Measurements from ENCODE around the gene LGALS1.
"Not testable (repeated sequence)": the region's sequence is repeated elsewhere in the genome, so short reads cannot be mapped to it uniquely, and the experiment has no call there.

The LGALS1 gene

DNA sequence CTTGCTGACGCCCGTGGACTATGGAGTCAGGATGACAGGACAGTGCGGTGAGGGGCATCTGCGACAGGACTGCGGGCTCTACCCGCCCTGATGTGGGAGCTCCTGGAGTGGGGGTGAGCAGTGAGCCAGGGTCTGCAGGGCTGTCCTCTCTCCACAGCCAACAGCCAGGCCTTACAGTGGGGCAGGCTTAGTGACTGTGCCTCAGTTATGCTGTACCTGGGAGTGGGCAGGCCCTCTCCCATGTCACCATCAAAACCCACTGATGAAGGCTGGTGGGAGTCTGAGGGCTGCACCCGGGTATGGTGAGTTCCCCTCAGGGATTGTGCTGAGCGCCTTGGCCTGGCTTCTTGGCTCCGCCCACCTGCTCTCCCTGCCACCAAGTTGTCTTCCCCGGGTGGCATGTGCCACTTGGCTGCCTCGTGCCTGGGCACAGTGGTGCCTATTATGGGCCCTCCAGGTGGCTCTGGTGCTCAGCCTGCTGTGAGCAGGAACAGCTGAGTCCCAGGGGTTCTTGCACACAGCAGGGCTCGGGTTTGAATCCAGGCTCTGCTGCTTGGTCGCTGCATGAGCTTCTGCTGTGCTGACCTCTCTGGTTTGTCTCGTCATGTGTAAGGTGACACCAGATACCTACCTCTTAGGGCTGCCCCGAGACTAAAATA is 17.3 kb downstream of the LGALS1 start:
- Histone ChIP-seq H2AFZ (ENCODE audit: low read depth, low read length) (no peak overlapping the region), H3K9ac (ENCODE audit: low read depth, low read length) (no peak overlapping the region), H3K4me2 (ENCODE audit: insufficient read depth, low read length) (no peak overlapping the region), H3K79me2 (ENCODE audit: insufficient read depth, low read length) (peaks cover 14% of the 10 kb centered on the region), H3K27ac (ENCODE audit: low read length) (no peak overlapping the region), H3K9me3 (ENCODE audit: insufficient read depth, low read length, severe bottlenecking) (no peaks in the 10 kb centered on the region), H3K36me3 (ENCODE audit: insufficient read depth, low read length) (peaks cover 57% of the 10 kb centered on the region), H3K4me1 (ENCODE audit: insufficient read depth, low read length) (peaks cover 11% of the 10 kb centered on the region), H3K4me3 (ENCODE audit: low read depth in 1 of 2, low read length in 2 of 2) (no peak overlapping the region), H4K20me1 (ENCODE audit: insufficient read depth, low read length) (peaks cover 9% of the 10 kb centered on the region; the same call in 1 of the 2 replicates), H3K27me3 (ENCODE audit: insufficient read depth, low read length, poor library complexity) (no peaks in the 10 kb centered on the region)
- DNase-seq (no peak), ATAC-seq (ENCODE audit: insufficient read depth, low read depth) (no peak)
- no peak for TF ChIP-seq EZH2 (IDR thresholded peaks at IDR 0.05; ENCODE audit: borderline replicate concordance, low read depth, low read length, severe bottlenecking)
- TF ChIP-seq, protein P1, sequence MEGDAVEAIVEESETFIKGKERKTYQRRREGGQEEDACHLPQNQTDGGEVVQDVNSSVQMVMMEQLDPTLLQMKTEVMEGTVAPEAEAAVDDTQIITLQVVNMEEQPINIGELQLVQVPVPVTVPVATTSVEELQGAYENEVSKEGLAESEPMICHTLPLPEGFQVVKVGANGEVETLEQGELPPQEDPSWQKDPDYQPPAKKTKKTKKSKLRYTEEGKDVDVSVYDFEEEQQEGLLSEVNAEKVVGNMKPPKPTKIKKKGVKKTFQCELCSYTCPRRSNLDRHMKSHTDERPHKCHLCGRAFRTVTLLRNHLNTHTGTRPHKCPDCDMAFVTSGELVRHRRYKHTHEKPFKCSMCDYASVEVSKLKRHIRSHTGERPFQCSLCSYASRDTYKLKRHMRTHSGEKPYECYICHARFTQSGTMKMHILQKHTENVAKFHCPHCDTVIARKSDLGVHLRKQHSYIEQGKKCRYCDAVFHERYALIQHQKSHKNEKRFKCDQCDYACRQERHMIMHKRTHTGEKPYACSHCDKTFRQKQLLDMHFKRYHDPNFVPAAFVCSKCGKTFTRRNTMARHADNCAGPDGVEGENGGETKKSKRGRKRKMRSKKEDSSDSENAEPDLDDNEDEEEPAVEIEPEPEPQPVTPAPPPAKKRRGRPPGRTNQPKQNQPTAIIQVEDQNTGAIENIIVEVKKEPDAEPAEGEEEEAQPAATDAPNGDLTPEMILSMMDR (IDR thresholded peaks at IDR 0.05; ENCODE audit: borderline replicate concordance, extremely low read depth, low read length, poor library complexity, severe bottlenecking), result no peak

GRCh38 chr22:37694131-37694530 is 18.7 kb downstream of the LGALS1 start:
- H3K36me3 ChIP-seq (ENCODE audit: insufficient read depth, low read length), result peaks cover 43% of the 10 kb centered on the region
- H3K79me2 ChIP-seq (ENCODE audit: insufficient read depth, low read length); H2AFZ ChIP-seq (ENCODE audit: low read depth, low read length); H3K27ac ChIP-seq (ENCODE audit: low read length); DNase-seq; H4K20me1 ChIP-seq (ENCODE audit: insufficient read depth, low read length); H3K4me1 ChIP-seq (ENCODE audit: insufficient read depth, low read length); H3K9ac ChIP-seq (ENCODE audit: low read depth, low read length); H3K4me3 ChIP-seq (ENCODE audit: low read depth in 1 of 2, low read length in 2 of 2); H3K4me2 ChIP-seq (ENCODE audit: insufficient read depth, low read length); H3K27me3 ChIP-seq (ENCODE audit: insufficient read depth, low read length, poor library complexity); H3K9me3 ChIP-seq (ENCODE audit: insufficient read depth, low read length, severe bottlenecking); ATAC-seq (ENCODE audit: insufficient read depth, low read depth): not testable (repeated sequence)

DNA sequence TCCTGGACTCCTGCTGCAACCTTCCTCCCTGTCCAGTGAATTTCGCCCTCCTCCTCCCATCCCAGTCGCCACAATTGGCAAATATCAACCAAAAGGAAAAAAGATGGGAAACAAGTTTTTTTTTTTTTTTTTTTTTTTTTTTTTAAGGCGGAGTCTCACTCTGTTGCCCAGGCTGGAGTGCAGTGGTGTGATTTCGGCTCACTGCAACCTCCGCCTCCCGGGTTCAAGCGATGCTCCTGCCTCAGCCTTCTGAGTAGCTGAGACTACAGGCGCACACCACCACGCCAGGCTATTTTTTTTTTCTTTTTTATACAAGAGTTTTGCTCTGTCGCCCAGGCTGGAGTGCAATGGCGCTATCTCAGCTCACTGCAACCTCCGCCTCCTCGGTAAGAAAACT is 20.8 kb downstream of the LGALS1 start:
- peaks cover 25% of the 10 kb centered on the region for H3K36me3 ChIP-seq (ENCODE audit: insufficient read depth, low read length)
- not testable (repeated sequence) for H3K4me2 ChIP-seq (ENCODE audit: insufficient read depth, low read length); ATAC-seq (ENCODE audit: insufficient read depth, low read depth); DNase-seq; H3K27me3 ChIP-seq (ENCODE audit: insufficient read depth, low read length, poor library complexity); H3K79me2 ChIP-seq (ENCODE audit: insufficient read depth, low read length); H2AFZ ChIP-seq (ENCODE audit: low read depth, low read length); H3K4me1 ChIP-seq (ENCODE audit: insufficient read depth, low read length); H3K4me3 ChIP-seq (ENCODE audit: low read depth in 1 of 2, low read length in 2 of 2); H4K20me1 ChIP-seq (ENCODE audit: insufficient read depth, low read length); H3K9me3 ChIP-seq (ENCODE audit: insufficient read depth, low read length, severe bottlenecking); H3K9ac ChIP-seq (ENCODE audit: low read depth, low read length); H3K27ac ChIP-seq (ENCODE audit: low read length)

DNA sequence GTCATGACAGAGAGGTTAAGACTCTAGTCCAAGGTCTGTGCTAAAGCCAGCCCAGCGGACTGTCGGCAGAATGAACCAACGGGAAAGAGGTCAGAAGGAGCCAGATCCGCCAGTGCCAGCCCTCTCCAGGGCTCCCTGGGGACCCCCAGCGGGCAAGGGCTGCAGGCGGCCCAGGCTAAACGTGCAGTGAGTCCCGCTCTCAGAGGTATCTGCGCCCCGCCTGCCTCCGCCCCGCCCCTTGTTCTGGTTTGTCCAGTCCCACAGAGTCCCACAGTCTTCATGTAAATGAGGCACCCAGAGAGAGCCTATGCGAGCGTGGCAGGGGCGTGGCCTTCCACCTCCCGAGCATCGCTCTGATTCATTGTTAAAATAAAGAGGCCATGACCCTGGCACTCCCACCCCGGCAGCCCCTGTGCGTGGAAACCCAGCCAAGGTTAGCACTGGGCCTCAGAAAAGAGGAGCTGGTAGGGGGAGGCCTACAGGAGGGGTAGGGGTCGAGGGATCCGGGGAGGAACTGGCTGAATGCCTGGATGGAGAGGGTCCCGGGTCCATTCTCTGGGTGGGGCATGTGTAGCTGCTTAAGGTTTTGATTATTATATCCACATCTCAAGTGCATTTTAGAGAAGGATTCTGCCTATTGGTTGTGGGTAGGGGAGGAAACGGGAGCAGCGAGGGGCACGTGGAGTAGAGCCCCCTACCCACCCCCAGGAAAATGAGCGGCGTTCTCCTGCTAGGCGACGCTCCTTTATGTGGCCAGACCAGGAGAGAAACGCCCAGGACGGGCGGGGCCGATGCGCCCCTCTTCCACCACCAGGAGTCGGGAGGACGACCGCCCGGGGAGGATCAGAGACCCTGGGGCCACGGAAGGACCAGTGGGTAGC is 21.5 kb downstream of the LGALS1 start, which contains the start of gene TRIOBP:
Gene TRIOBP, plus strand, starts transcription at position 392 of the 881 bp plus-strand sequence. CDS start 4,318 bp downstream, outside the sequence.
- no peaks in the 10 kb centered on the region for H3K9me3 ChIP-seq (ENCODE audit: insufficient read depth, low read length, severe bottlenecking)
- no peaks in the 10 kb centered on the region for H3K4me1 ChIP-seq (ENCODE audit: insufficient read depth, low read length)
- ATAC-seq (ENCODE audit: insufficient read depth, low read depth), result peak; percentile 91
- no peak within 1 kb of the TSS for H3K4me3 ChIP-seq (ENCODE audit: low read depth in 1 of 2, low read length in 2 of 2)
- no peak within 1 kb of the TSS for H3K9ac ChIP-seq (ENCODE audit: low read depth, low read length)
- no peak within 1 kb of the TSS for H3K4me2 ChIP-seq (ENCODE audit: insufficient read depth, low read length)
- no peaks in the 10 kb centered on the region for H3K27me3 ChIP-seq (ENCODE audit: insufficient read depth, low read length, poor library complexity)
- no peaks in the 10 kb centered on the region for H3K79me2 ChIP-seq (ENCODE audit: insufficient read depth, low read length)
- no peak within 1 kb of the TSS for H3K27ac ChIP-seq (ENCODE audit: low read length)
- peak; percentile 77 for DNase-seq
- TF ChIP-seq EZH2 (IDR thresholded peaks at IDR 0.05; ENCODE audit: borderline replicate concordance, low read depth, low read length, severe bottlenecking), result no peak
- TF ChIP-seq, protein P1 (IDR thresholded peaks at IDR 0.05; ENCODE audit: borderline replicate concordance, extremely low read depth, low read length, poor library complexity, severe bottlenecking), result no peak
- H2AFZ ChIP-seq (ENCODE audit: low read depth, low read length), result no peak within 1 kb of the TSS
- H3K36me3 ChIP-seq (ENCODE audit: insufficient read depth, low read length), result peaks cover 19% of the 10 kb centered on the region
- 0 out of 2 replicates have a peak, but pooled peaks cover 6% of the 10 kb centered on the region for H4K20me1 ChIP-seq (ENCODE audit: insufficient read depth, low read length)
